Left hindlimb (tissue), 1 donor: ENCODE measurements around the gene TSPAN18.

Source experiments
- DNase-seq: peaks from one replicate; pipeline ENCODE4 v3.0.0-alpha.2; 2018

TSPAN18 gene

GRCh38 chr11:44726283-44727113 lies at the start of gene TSPAN18:
Gene TSPAN18 (plus strand): TSS chr11:44726962. CDS start chr11:44906417, 179,455 bp downstream.
- peak; percentile 73 for DNase-seq

GRCh38 chr11:44680982-44681597 lies 45.7 kb upstream of the TSPAN18 start:
- no peak for DNase-seq

- no peak for DNase-seq
These were observed 45.1 kb upstream of the TSPAN18 start for GRCh38 chr11:44681698-44682097.

GRCh38 chr11:44684859-44685281 lies 41.9 kb upstream of the TSPAN18 start:
- peak; percentile 76 for DNase-seq

GRCh38 chr11:44687388-44687787 lies 39.4 kb upstream of the TSPAN18 start:
- DNase-seq = no peak

GRCh38 chr11:44689265-44689664 lies 37.5 kb upstream of the TSPAN18 start:
- no peak for DNase-seq

- DNase-seq = no peak
These were observed 36.1 kb upstream of the TSPAN18 start for GRCh38 chr11:44690651-44691050.

GRCh38 chr11:44692460-44692859 lies 34.3 kb upstream of the TSPAN18 start:
- no peak for DNase-seq

GRCh38 chr11:44693654-44694119 lies 33.1 kb upstream of the TSPAN18 start:
- no peak for DNase-seq

GRCh38 chr11:44694443-44694842 lies 32.3 kb upstream of the TSPAN18 start:
- no peak for DNase-seq

GRCh38 chr11:44695169-44695833 lies 31.5 kb upstream of the TSPAN18 start:
- no peak for DNase-seq

- no peak for DNase-seq
These were observed 28.4 kb upstream of the TSPAN18 start for GRCh38 chr11:44698252-44698912.

GRCh38 chr11:44699497-44700408 lies 27.0 kb upstream of the TSPAN18 start:
- DNase-seq = no peak

GRCh38 chr11:44701276-44701675 lies 25.5 kb upstream of the TSPAN18 start:
- no peak for DNase-seq

GRCh38 chr11:44702889-44703288 lies 23.9 kb upstream of the TSPAN18 start:
- DNase-seq = no peak

GRCh38 chr11:44707094-44707493 lies 19.7 kb upstream of the TSPAN18 start:
- no peak for DNase-seq

- DNase-seq = peak; percentile 72
These were observed 18.8 kb upstream of the TSPAN18 start for GRCh38 chr11:44708009-44708408.

GRCh38 chr11:44708523-44709280 lies 18.1 kb upstream of the TSPAN18 start:
- no peak for DNase-seq

GRCh38 chr11:44709281-44709562 lies 17.5 kb upstream of the TSPAN18 start:
- no peak for DNase-seq

- DNase-seq = no peak
These were observed 16.8 kb upstream of the TSPAN18 start for GRCh38 chr11:44709966-44710365.

- no peak for DNase-seq
These were observed 15.5 kb upstream of the TSPAN18 start for GRCh38 chr11:44711113-44711786.
